Ammon's horn (tissue), 1 donor: ENCODE results near the gene INVS.
"Not testable (repeated sequence)": the region's sequence is repeated elsewhere in the genome, so short reads cannot be mapped to it uniquely, and the experiment has no call there.

Experiments
- DNase-seq: peaks from one replicate; pipeline ENCODE4 v3.0.0-alpha.2; 2016; ENCODE audit warnings: low spot score

INVS gene

GRCh38 chr9:100098887-100099721 lies at the start of gene INVS, which contains the start of gene ERP44:
Gene INVS, plus strand, starts transcription at chr9:100099243. Its CDS starts 5,279 bp downstream, at chr9:100104522.
Gene ERP44, minus strand, starts transcription at chr9:100099000. Its CDS starts 160 bp downstream, at chr9:100098840.
- DNase-seq: peak; percentile 100

GRCh38 chr9:100049551-100049950 lies 49.5 kb upstream of the INVS start:
- DNase-seq: no peak

GRCh38 chr9:100052375-100052774 lies 46.7 kb upstream of the INVS start:
- DNase-seq: no peak

- no peak for DNase-seq
These were observed 42.5 kb upstream of the INVS start for GRCh38 chr9:100056561-100056960.

- no peak for DNase-seq
These were observed 41.4 kb upstream of the INVS start for GRCh38 chr9:100057624-100058023.

- no peak for DNase-seq
These were observed 40.1 kb upstream of the INVS start for GRCh38 chr9:100058699-100059579.

GRCh38 chr9:100062683-100063082 lies 36.4 kb upstream of the INVS start:
- not testable (repeated sequence) for DNase-seq

GRCh38 chr9:100063185-100063584 lies 35.9 kb upstream of the INVS start:
- DNase-seq: no peak

- DNase-seq: no peak
These were observed 34.0 kb upstream of the INVS start for GRCh38 chr9:100064872-100065581.

- DNase-seq: peak; percentile 14
These were observed 32.5 kb upstream of the INVS start for GRCh38 chr9:100066539-100066938.

GRCh38 chr9:100067990-100068389 lies 31.1 kb upstream of the INVS start:
- not testable (repeated sequence) for DNase-seq

- not testable (repeated sequence) for DNase-seq
These were observed 30.0 kb upstream of the INVS start for GRCh38 chr9:100069068-100069467.

- no peak for DNase-seq
These were observed 28.7 kb upstream of the INVS start for GRCh38 chr9:100070104-100071041.

- no peak for DNase-seq
These were observed 27.8 kb upstream of the INVS start for GRCh38 chr9:100071271-100071670.

GRCh38 chr9:100072805-100073204 lies 26.2 kb upstream of the INVS start:
- no peak for DNase-seq

GRCh38 chr9:100074093-100074492 lies 24.9 kb upstream of the INVS start:
- DNase-seq: peak; percentile 20

GRCh38 chr9:100074989-100075388 lies 24.1 kb upstream of the INVS start:
- no peak for DNase-seq

GRCh38 chr9:100076256-100076655 lies 22.8 kb upstream of the INVS start:
- not testable (repeated sequence) for DNase-seq

GRCh38 chr9:100082782-100083181 lies 16.3 kb upstream of the INVS start:
- DNase-seq: no peak

- DNase-seq: no peak
These were observed 15.5 kb upstream of the INVS start for GRCh38 chr9:100083448-100084127.

- no peak for DNase-seq
These were observed 15.0 kb upstream of the INVS start for GRCh38 chr9:100084128-100084453.
